Measurements from ENCODE around the gene B4GALNT4. TPM values are rescaled to one million over a fixed set of nuclear protein-coding genes. Genes with fewer than 3 reads are reported as not detected.
"Not testable (repeated sequence)": the region's sequence is repeated elsewhere in the genome, so short reads cannot be mapped to it uniquely, and the experiment has no call there.

B4GALNT4 gene, protein sequence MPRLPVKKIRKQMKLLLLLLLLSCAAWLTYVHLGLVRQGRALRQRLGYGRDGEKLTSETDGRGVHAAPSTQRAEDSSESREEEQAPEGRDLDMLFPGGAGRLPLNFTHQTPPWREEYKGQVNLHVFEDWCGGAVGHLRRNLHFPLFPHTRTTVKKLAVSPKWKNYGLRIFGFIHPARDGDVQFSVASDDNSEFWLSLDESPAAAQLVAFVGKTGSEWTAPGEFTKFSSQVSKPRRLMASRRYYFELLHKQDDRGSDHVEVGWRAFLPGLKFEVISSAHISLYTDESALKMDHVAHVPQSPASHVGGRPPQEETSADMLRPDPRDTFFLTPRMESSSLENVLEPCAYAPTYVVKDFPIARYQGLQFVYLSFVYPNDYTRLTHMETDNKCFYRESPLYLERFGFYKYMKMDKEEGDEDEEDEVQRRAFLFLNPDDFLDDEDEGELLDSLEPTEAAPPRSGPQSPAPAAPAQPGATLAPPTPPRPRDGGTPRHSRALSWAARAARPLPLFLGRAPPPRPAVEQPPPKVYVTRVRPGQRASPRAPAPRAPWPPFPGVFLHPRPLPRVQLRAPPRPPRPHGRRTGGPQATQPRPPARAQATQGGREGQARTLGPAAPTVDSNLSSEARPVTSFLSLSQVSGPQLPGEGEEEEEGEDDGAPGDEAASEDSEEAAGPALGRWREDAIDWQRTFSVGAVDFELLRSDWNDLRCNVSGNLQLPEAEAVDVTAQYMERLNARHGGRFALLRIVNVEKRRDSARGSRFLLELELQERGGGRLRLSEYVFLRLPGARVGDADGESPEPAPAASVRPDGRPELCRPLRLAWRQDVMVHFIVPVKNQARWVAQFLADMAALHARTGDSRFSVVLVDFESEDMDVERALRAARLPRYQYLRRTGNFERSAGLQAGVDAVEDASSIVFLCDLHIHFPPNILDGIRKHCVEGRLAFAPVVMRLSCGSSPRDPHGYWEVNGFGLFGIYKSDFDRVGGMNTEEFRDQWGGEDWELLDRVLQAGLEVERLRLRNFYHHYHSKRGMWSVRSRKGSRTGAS
- total RNA-seq: 77.4 and 94.4 TPM in 2 replicates
- 35.8 and 44.1 TPM in 2 replicates for polyA plus RNA-seq

DNA sequence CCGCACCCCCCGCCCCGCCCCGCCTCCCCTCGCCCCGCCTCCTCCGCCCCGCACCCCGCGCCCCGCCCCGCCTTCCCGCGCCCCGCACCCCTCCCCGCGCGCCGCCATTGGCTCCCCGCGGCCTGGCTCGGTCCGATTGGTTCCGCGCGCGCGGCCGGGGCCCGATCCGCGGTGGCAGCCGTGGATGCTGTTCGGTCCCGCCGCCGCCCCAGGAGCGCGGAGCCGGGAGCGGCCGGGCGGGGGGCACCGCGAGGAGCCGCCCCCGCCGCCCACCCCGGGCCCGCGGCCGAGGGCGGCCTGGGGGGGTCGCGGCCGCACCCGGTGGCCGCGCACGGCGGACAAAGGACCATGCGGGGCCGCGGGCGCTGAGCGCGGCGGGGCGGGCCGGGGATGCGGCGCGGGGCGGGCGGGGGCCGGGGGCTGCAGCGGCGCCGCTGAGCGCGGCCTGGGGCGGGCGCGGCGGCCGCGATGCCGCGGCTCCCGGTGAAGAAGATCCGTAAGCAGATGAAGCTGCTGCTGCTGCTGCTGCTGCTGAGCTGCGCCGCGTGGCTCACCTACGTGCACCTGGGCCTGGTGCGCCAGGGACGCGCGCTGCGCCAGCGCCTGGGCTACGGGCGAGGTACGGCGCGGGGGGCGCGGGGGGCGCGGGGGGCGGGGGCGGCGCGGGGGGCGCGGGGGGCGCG is at the start of gene B4GALNT4:
Gene B4GALNT4 (plus strand): TSS at position 164 of the 683 bp plus-strand sequence. CDS start 305 bp downstream, at position 469.
- Histone ChIP-seq H3K27ac (no peak within 1 kb of the TSS), H3K36me3 (peaks cover 3% of the 10 kb centered on the region), H3K4me1 (ENCODE audit: low read depth) (no peaks in the 10 kb centered on the region), H3K27me3 (no peaks in the 10 kb centered on the region), H3K4me3 (peak within 1 kb of the TSS; percentile 52), H3K9me3 (ENCODE audit: low read depth) (no peaks in the 10 kb centered on the region)
- peak; percentile 41 to 80 for DNase-seq (ENCODE audit: low read depth in 1 of 2, low spot score in 1 of 2)
- TF ChIP-seq, protein P1, sequence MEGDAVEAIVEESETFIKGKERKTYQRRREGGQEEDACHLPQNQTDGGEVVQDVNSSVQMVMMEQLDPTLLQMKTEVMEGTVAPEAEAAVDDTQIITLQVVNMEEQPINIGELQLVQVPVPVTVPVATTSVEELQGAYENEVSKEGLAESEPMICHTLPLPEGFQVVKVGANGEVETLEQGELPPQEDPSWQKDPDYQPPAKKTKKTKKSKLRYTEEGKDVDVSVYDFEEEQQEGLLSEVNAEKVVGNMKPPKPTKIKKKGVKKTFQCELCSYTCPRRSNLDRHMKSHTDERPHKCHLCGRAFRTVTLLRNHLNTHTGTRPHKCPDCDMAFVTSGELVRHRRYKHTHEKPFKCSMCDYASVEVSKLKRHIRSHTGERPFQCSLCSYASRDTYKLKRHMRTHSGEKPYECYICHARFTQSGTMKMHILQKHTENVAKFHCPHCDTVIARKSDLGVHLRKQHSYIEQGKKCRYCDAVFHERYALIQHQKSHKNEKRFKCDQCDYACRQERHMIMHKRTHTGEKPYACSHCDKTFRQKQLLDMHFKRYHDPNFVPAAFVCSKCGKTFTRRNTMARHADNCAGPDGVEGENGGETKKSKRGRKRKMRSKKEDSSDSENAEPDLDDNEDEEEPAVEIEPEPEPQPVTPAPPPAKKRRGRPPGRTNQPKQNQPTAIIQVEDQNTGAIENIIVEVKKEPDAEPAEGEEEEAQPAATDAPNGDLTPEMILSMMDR (IDR thresholded peaks at IDR 0.05; ENCODE audit: low read depth, low read length): no peak

- peak overlapping the region; percentile 86 for H3K27ac ChIP-seq
Measured at GRCh38 chr11:319888-320273, 49.4 kb upstream of the B4GALNT4 start.

DNA sequence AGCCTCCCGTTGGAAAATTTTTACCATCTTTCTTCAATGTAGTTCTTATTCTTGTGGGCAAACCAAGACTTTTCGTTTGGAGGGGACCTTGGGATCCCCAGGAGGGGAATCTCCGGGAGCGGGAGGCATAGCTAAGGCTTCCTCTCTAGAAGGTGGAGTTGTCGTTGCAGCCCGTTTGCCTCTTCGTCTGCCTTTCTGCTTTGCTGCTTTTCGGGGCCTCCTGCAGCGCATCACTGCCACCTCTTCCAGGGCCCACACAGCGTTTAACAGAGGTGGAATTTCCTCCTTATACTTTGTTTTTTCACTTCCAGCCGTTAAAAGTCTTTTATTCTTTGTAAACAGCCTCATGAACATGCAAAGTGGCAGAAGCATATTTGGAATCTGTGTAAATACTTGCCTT is 45.1 kb upstream of the B4GALNT4 start:
- Histone ChIP-seq H3K27ac (peak overlapping the region; percentile 79), H3K9me3 (ENCODE audit: low read depth) (no peaks in the 10 kb centered on the region), H3K4me1 (ENCODE audit: low read depth) (peaks cover 22% of the 10 kb centered on the region), H3K27me3 (no peaks in the 10 kb centered on the region), H3K4me3 (no peak overlapping the region), H3K36me3 (no peaks in the 10 kb centered on the region)
- TF ChIP-seq, protein P1 (IDR thresholded peaks at IDR 0.05; ENCODE audit: low read depth, low read length): no peak
- no peak for DNase-seq (ENCODE audit: low read depth in 1 of 2, low spot score in 1 of 2)

More at GRCh38 chr11:319888-320273, 49.4 kb upstream of the B4GALNT4 start:
- peaks cover 22% of the 10 kb centered on the region for H3K27me3 ChIP-seq
- not testable (repeated sequence) for H3K36me3 ChIP-seq; DNase-seq (ENCODE audit: low read depth in 1 of 2, low spot score in 1 of 2); H3K9me3 ChIP-seq (ENCODE audit: low read depth)
- peaks cover 12% of the 10 kb centered on the region for H3K4me1 ChIP-seq (ENCODE audit: low read depth)
- peak overlapping the region; percentile 38 for H3K4me3 ChIP-seq

GRCh38 chr11:324593-325517 is 44.4 kb upstream of the B4GALNT4 start:
- Histone ChIP-seq H3K4me1 (ENCODE audit: low read depth) (peaks cover 22% of the 10 kb centered on the region), H3K27ac (peak overlapping the region; percentile 79)
- H3K9me3 ChIP-seq (ENCODE audit: low read depth); DNase-seq (ENCODE audit: low read depth in 1 of 2, low spot score in 1 of 2); H3K36me3 ChIP-seq; H3K27me3 ChIP-seq; H3K4me3 ChIP-seq: not testable (repeated sequence)

- no peak for DNase-seq (ENCODE audit: low read depth in 1 of 2, low spot score in 1 of 2)
- Histone ChIP-seq H3K9me3 (ENCODE audit: low read depth) (no peaks in the 10 kb centered on the region), H3K36me3 (no peaks in the 10 kb centered on the region), H3K4me3 (no peak overlapping the region), H3K4me1 (ENCODE audit: low read depth) (peaks cover 22% of the 10 kb centered on the region), H3K27ac (peak overlapping the region; percentile 30), H3K27me3 (no peaks in the 10 kb centered on the region)
- TF ChIP-seq, protein P1 (IDR thresholded peaks at IDR 0.05; ENCODE audit: low read depth, low read length): no peak
Measured at GRCh38 chr11:325796-326591, 43.3 kb upstream of the B4GALNT4 start.

All from cardiac muscle cell (in vitro differentiated cells and primary cell).